Raji (cell line): ENCODE data around the gene ONECUT2.

Experiments used
- POLR2A ChIP-seq: IDR thresholded peaks from 2 replicates; pipeline ENCODE4 v1.6.1; 2011; ENCODE audit warnings: low read depth, low read length, control low read depth; ENCODE audit not compliant: insufficient read depth

Gene ONECUT2

GRCh38 chr18:57429167-57430078, 5.8 kb upstream of the ONECUT2 start:
- TF ChIP-seq POLR2A, result no peak

DNA sequence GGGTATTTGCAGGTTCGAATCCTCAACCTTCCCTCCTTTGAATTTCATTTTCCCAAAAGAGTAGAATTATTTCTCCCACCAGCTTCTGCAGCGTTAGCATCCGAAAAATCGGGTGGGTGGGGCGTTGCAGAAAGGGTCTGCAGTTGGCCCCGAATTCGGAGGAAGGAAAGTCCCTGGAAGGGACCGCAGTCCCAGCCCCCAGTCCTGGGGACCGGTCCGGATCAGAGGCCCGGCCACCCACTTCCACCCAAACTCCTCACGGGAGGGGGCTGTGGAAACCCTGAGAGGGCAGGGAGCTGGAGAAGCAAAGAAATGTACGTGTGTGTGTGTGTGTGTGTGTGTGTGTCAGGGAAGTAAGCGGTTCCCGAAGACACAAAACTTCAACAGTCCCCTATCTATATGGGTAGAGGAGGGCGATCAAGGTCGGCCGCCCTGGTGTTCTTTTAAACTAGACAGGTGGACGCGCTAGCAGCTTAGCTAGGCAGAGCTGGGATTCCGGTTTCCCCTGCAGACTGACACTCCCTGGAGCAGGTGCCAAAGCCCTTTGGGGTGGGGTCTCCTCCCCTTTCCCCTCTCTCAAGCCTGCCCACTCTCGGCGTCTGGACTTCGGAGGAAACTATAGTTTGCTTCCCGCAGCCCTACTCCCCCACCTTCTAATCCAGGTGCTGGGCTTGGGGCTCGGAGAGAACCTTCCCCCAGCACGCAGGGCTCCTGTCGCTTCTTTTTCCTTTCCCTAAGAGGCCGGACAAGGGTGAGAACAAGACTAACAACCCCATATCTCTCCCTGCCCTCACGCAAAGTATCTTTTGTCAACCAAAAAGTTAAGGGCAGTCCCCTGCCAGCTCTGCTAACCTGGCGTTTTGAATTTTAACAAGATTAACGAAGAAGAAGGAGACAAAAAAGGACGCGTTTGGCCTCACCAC, 4.8 kb upstream of the ONECUT2 start:
- no peak for TF ChIP-seq POLR2A

GRCh38 chr18:57431002-57431382, 4.2 kb upstream of the ONECUT2 start:
- TF ChIP-seq POLR2A, result no peak

- no peak for TF ChIP-seq POLR2A
These were observed 3.6 kb upstream of the ONECUT2 start for GRCh38 chr18:57431467-57432080.

- TF ChIP-seq POLR2A, result no peak
These were observed 3.0 kb upstream of the ONECUT2 start for GRCh38 chr18:57432140-57432539.

DNA sequence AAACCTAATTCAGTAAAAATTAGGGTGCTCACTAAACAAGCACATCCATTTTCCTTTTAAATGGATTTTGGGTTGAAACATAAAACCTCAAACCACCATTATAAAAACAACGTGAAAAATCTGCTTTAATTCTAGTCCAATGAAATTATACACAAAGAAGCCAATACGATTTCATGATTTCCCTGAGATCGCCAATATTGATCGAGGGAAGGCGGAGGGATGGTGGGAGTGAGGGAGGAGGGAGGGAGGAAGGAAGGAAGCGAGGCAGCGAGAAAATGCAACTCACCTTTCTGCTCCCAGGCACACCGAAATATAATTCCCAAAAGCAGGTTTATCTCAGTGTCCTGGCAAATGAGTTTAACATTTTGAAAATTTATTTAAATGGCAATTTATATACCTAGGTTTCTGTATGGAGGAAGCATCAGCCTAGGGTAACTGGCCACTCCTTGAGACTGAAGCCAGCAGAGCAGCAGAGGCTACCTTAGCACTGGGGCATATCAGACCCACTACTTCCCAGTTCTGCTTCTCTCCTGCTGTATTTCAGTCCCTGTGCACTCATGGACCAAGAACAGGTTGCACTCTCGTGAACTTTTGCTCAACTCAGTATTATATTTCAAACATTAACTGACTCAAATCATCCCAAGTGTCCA, 2.3 kb upstream of the ONECUT2 start:
- no peak for TF ChIP-seq POLR2A

- no peak for TF ChIP-seq POLR2A
These were observed 1.7 kb upstream of the ONECUT2 start for GRCh38 chr18:57433482-57433881.

- TF ChIP-seq POLR2A, result no peak
These were observed 1.1 kb upstream of the ONECUT2 start for GRCh38 chr18:57433934-57434535.

DNA sequence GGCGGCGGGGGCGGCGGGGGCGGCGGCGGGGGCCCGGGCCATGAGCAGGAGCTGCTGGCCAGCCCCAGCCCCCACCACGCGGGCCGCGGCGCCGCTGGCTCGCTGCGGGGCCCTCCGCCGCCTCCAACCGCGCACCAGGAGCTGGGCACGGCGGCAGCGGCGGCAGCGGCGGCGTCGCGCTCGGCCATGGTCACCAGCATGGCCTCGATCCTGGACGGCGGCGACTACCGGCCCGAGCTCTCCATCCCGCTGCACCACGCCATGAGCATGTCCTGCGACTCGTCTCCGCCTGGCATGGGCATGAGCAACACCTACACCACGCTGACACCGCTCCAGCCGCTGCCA, 644 bp downstream of the ONECUT2 start:
- TF ChIP-seq POLR2A, result no peak

GRCh38 chr18:57436191-57436964, 1.2 kb downstream of the ONECUT2 start:
- no peak for TF ChIP-seq POLR2A

- TF ChIP-seq POLR2A, result no peak
These were observed 1.8 kb downstream of the ONECUT2 start for GRCh38 chr18:57436965-57437333.

DNA sequence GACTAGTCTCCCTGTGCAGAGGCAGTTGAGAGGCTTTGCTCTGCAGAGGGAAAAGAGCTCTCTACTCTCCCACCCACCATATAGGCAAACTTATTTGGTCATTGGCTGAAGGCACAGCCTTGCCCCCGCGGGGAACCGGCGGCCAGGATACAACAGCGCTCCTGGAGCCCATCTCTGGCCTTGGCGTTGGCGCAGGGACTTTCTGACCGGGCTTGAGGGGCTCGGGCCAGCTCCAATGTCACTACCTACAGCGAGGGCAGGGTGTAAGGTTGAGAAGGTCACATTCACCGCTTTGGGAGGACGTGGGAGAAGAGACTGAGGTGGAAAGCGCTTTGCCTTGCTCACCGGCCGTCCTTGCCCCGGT, 2.2 kb downstream of the ONECUT2 start:
- TF ChIP-seq POLR2A, result no peak

- no peak for TF ChIP-seq POLR2A
These were observed 2.8 kb downstream of the ONECUT2 start for GRCh38 chr18:57437766-57438671.
